ENCODE results near the gene EAF1. TPM values are rescaled to one million over a fixed set of nuclear protein-coding genes. Genes with fewer than 3 reads are reported as not detected.

Gene EAF1
- total and polyA plus RNA-seq, 2 experiments from 2014 or later: 9.4 to 45.4 TPM

DNA sequence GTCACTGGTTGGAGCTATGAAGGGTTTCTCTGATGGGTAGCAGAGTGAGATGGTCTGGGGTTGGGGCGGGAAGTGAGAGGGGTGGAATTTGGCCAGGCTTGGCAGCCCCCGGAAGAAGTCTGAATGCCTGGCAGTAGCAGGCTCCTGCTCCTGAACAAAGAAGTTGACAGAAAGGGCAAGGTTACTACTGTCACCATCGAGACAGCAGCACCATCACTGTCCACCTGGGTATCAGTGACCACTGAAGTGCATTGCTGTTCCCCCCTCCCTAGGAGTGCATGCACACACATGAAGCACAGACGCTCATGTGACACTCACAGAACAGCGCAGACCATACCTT is 51.2 kb downstream of the EAF1 start:
- Mint-ChIP-seq H3K36me3 (ENCODE audit: low read depth) (no peaks in the 10 kb centered on the region), H3K4me3 (no peak overlapping the region), H3K4me1 (0 out of 3 replicates have a peak, but pooled peaks cover 2% of the 10 kb centered on the region), H3K27me3 (ENCODE audit: insufficient read depth, low read depth, poor library complexity) (peaks cover 3% of the 10 kb centered on the region), H3K27ac (no peak overlapping the region), H3K9me3 (peaks cover 3% of the 10 kb centered on the region; the same call in 1 of the 3 replicates)
- TF ChIP-seq EZH2phosphoT487 (IDR thresholded peaks at IDR 0.05; ENCODE audit: unreplicated experiment): no peak
- TF ChIP-seq, protein P1, sequence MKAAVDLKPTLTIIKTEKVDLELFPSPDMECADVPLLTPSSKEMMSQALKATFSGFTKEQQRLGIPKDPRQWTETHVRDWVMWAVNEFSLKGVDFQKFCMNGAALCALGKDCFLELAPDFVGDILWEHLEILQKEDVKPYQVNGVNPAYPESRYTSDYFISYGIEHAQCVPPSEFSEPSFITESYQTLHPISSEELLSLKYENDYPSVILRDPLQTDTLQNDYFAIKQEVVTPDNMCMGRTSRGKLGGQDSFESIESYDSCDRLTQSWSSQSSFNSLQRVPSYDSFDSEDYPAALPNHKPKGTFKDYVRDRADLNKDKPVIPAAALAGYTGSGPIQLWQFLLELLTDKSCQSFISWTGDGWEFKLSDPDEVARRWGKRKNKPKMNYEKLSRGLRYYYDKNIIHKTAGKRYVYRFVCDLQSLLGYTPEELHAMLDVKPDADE (IDR thresholded peaks at IDR 0.05): no peak
- Histone ChIP-seq H3K4me1 (ENCODE audit: insufficient read depth) (no peaks in the 10 kb centered on the region), H3F3A (replicated peaks; ENCODE audit: low read depth) (no peaks in the 10 kb centered on the region), H3K27ac (ENCODE audit: low read depth) (no peak overlapping the region), H2AFZ (no peak overlapping the region), H3K79me2 (replicated peaks; ENCODE audit: insufficient read depth) (no peaks in the 10 kb centered on the region), H3K4me3 (no peak overlapping the region), H3K4me2 (no peak overlapping the region), H3K9me2 (ENCODE audit: insufficient read depth) (no peaks in the 10 kb centered on the region), H4K20me1 (replicated peaks; ENCODE audit: insufficient read depth) (no peaks in the 10 kb centered on the region), H3K27me3 (ENCODE audit: insufficient read depth) (no peaks in the 10 kb centered on the region), H3K36me3 (ENCODE audit: insufficient read depth) (no peaks in the 10 kb centered on the region)
- ATAC-seq (no peak), DNase-seq (ENCODE audit: low spot score) (no peak)

DNA sequence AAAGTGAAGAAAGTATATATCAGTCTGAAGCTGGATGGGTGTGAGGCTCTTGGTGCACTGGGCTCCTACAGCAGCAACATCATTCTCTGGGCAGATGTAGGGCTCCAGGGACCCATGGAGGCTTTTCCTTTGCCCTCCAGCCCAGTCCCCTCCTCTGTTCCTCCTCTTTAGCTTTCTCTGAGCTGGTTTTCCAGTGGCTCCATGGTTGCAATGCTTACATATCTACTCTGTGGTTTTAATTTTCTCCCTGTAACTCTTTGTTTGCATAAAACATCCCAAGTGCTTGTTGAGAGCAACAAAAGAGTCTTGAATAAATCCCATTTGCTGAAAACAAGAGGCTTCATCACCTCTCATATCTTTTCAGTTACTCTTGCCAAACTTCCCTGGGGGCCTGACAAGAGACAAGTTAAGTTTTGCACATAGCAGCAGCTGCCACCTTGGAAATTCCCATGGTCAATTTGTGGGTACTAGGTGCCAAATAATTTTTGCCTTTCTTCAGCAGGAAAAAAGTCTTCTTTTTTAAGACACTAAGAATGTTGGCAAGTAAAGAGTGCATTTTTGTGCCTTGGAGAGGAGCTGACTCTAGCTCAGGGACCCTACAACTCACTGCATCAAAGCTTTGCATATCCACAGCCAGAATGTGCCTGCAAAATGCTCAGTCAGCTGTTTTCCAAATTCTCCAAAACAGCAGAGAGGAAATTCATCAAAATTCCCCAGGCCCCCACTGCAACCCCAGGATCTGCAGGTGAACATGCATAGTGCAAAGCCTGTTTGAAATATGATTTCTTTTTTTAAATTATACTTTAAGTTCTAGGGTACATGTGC is 52.2 kb downstream of the EAF1 start:
- Mint-ChIP-seq H3K27ac (no peak overlapping the region), H3K4me1 (no peaks in the 10 kb centered on the region), H3K4me3 (no peak overlapping the region), H3K36me3 (ENCODE audit: low read depth) (no peaks in the 10 kb centered on the region), H3K27me3 (ENCODE audit: insufficient read depth, low read depth, poor library complexity) (peaks cover 3% of the 10 kb centered on the region), H3K9me3 (peaks cover 3% of the 10 kb centered on the region; the same call in 1 of the 3 replicates)
- no peak for ATAC-seq
- Histone ChIP-seq H3K4me2 (no peak overlapping the region), H4K20me1 (replicated peaks; ENCODE audit: insufficient read depth) (no peaks in the 10 kb centered on the region), H3K4me1 (ENCODE audit: insufficient read depth) (no peaks in the 10 kb centered on the region), H2AFZ (no peak overlapping the region), H3K9me2 (ENCODE audit: insufficient read depth) (no peaks in the 10 kb centered on the region), H3F3A (replicated peaks; ENCODE audit: low read depth) (no peaks in the 10 kb centered on the region), H3K27me3 (ENCODE audit: insufficient read depth) (no peaks in the 10 kb centered on the region), H3K27ac (ENCODE audit: low read depth) (no peak overlapping the region), H3K79me2 (replicated peaks; ENCODE audit: insufficient read depth) (no peaks in the 10 kb centered on the region), H3K4me3 (no peak overlapping the region), H3K36me3 (ENCODE audit: insufficient read depth) (no peaks in the 10 kb centered on the region)
- DNase-seq (ENCODE audit: low spot score): no peak
- no peak for TF ChIP-seq EZH2phosphoT487 (IDR thresholded peaks at IDR 0.05; ENCODE audit: unreplicated experiment)
- TF ChIP-seq EZH2 (IDR thresholded peaks at IDR 0.05; ENCODE audit: low read depth, unreplicated experiment): no peak
- TF ChIP-seq CREB1 (CRISPR knock-in tag; IDR thresholded peaks at IDR 0.05; ENCODE audit: low read depth): no peak
- TF ChIP-seq, protein P2, sequence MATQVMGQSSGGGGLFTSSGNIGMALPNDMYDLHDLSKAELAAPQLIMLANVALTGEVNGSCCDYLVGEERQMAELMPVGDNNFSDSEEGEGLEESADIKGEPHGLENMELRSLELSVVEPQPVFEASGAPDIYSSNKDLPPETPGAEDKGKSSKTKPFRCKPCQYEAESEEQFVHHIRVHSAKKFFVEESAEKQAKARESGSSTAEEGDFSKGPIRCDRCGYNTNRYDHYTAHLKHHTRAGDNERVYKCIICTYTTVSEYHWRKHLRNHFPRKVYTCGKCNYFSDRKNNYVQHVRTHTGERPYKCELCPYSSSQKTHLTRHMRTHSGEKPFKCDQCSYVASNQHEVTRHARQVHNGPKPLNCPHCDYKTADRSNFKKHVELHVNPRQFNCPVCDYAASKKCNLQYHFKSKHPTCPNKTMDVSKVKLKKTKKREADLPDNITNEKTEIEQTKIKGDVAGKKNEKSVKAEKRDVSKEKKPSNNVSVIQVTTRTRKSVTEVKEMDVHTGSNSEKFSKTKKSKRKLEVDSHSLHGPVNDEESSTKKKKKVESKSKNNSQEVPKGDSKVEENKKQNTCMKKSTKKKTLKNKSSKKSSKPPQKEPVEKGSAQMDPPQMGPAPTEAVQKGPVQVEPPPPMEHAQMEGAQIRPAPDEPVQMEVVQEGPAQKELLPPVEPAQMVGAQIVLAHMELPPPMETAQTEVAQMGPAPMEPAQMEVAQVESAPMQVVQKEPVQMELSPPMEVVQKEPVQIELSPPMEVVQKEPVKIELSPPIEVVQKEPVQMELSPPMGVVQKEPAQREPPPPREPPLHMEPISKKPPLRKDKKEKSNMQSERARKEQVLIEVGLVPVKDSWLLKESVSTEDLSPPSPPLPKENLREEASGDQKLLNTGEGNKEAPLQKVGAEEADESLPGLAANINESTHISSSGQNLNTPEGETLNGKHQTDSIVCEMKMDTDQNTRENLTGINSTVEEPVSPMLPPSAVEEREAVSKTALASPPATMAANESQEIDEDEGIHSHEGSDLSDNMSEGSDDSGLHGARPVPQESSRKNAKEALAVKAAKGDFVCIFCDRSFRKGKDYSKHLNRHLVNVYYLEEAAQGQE (IDR thresholded peaks at IDR 0.05; ENCODE audit: unreplicated experiment): no peak
- TF ChIP-seq ZNF114 (CRISPR knock-in tag; IDR thresholded peaks at IDR 0.05): no peak
- TF ChIP-seq, protein P3, sequence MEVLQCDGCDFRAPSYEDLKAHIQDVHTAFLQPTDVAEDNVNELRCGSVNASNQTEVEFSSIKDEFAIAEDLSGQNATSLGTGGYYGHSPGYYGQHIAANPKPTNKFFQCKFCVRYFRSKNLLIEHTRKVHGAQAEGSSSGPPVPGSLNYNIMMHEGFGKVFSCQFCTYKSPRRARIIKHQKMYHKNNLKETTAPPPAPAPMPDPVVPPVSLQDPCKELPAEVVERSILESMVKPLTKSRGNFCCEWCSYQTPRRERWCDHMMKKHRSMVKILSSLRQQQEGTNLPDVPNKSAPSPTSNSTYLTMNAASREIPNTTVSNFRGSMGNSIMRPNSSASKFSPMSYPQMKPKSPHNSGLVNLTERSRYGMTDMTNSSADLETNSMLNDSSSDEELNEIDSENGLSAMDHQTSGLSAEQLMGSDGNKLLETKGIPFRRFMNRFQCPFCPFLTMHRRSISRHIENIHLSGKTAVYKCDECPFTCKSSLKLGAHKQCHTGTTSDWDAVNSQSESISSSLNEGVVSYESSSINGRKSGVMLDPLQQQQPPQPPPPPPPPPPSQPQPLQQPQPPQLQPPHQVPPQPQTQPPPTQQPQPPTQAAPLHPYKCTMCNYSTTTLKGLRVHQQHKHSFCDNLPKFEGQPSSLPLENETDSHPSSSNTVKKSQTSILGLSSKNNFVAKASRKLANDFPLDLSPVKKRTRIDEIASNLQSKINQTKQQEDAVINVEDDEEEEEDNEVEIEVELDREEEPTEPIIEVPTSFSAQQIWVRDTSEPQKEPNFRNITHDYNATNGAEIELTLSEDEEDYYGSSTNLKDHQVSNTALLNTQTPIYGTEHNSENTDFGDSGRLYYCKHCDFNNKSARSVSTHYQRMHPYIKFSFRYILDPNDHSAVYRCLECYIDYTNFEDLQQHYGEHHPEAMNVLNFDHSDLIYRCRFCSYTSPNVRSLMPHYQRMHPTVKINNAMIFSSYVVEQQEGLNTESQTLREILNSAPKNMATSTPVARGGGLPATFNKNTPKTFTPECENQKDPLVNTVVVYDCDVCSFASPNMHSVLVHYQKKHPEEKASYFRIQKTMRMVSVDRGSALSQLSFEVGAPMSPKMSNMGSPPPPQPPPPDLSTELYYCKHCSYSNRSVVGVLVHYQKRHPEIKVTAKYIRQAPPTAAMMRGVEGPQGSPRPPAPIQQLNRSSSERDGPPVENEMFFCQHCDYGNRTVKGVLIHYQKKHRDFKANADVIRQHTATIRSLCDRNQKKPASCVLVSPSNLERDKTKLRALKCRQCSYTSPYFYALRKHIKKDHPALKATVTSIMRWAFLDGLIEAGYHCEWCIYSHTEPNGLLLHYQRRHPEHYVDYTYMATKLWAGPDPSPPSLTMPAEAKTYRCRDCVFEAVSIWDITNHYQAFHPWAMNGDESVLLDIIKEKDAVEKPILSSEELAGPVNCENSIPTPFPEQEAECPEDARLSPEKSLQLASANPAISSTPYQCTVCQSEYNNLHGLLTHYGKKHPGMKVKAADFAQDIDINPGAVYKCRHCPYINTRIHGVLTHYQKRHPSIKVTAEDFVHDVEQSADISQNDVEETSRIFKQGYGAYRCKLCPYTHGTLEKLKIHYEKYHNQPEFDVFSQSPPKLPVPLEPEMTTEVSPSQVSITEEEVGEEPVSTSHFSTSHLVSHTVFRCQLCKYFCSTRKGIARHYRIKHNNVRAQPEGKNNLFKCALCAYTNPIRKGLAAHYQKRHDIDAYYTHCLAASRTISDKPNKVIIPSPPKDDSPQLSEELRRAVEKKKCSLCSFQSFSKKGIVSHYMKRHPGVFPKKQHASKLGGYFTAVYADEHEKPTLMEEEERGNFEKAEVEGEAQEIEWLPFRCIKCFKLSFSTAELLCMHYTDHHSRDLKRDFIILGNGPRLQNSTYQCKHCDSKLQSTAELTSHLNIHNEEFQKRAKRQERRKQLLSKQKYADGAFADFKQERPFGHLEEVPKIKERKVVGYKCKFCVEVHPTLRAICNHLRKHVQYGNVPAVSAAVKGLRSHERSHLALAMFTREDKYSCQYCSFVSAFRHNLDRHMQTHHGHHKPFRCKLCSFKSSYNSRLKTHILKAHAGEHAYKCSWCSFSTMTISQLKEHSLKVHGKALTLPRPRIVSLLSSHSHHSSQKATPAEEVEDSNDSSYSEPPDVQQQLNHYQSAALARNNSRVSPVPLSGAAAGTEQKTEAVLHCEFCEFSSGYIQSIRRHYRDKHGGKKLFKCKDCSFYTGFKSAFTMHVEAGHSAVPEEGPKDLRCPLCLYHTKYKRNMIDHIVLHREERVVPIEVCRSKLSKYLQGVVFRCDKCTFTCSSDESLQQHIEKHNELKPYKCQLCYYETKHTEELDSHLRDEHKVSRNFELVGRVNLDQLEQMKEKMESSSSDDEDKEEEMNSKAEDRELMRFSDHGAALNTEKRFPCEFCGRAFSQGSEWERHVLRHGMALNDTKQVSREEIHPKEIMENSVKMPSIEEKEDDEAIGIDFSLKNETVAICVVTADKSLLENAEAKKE (CRISPR knock-in tag; IDR thresholded peaks at IDR 0.05): no peak
- no peak for TF ChIP-seq ZNF331 (CRISPR knock-in tag; IDR thresholded peaks at IDR 0.05; ENCODE audit: low read depth)
- no peak for TF ChIP-seq NANOG (IDR thresholded peaks at IDR 0.05; ENCODE audit: borderline replicate concordance)
